Spleen (tissue), 11 donors: ENCODE results near the gene ABAT. TPM values are rescaled to one million over a fixed set of nuclear protein-coding genes. Genes with fewer than 3 reads are reported as not detected.

Experiments used
- DNase-seq: peaks from one replicate; pipeline ENCODE4 v3.0.0-alpha.2; 2020
- H3K27ac ChIP-seq, 8 donors: fragments of 200-600 bp; sonication (generic) in 7 of 8; 1 replicate in 4 of 8; 2 replicates in 4 of 8; pipeline versions ENCODE4 v1.5.0 to v1.8.0; 2016 to 2021; ENCODE audit warnings: inconsistent platforms in 4 of 8, mild to moderate bottlenecking in 4 of 8, moderate library complexity in 1 of 8
- H3K27me3 ChIP-seq, 7 donors: fragments of 200-600 bp; sonication (generic) in 6 of 7; replicated peaks in 1 of 7; 1 replicate in 4 of 7; 2 replicates in 3 of 7; pipeline versions ENCODE4 v1.5.0 to v1.8.0; 2016 to 2021; ENCODE audit warnings: inconsistent platforms in 3 of 7, mild to moderate bottlenecking in 1 of 7
- H3K36me3 ChIP-seq, 6 donors: fragments of 200-600 bp; sonication (generic) in 5 of 6; 1 replicate in 4 of 6; 2 replicates in 2 of 6; pipeline versions ENCODE4 v1.5.0 to v1.8.0; 2016 to 2021; ENCODE audit warnings: inconsistent platforms in 2 of 6
- H3K4me1 ChIP-seq, 6 donors: fragments of 200-600 bp; sonication (generic) in 5 of 6; 1 replicate in 3 of 6; 2 replicates in 3 of 6; pipeline versions ENCODE4 v1.5.0 to v1.8.0; 2016 to 2021; ENCODE audit warnings: inconsistent platforms in 3 of 6
- H3K4me3 ChIP-seq, 8 donors: fragments of 200-600 bp; sonication (generic) in 7 of 8; 1 replicate in 4 of 8; 2 replicates in 4 of 8; pipeline versions ENCODE4 v1.5.0 to v1.8.0; 2016 to 2021; ENCODE audit warnings: inconsistent platforms in 4 of 8, mild to moderate bottlenecking in 4 of 8, moderate library complexity in 2 of 8
- H3K9me3 ChIP-seq, 8 donors: fragments of 200-600 bp; sonication (generic) in 7 of 8; 1 replicate in 4 of 8; 2 replicates in 4 of 8; pipeline versions ENCODE4 v1.5.0 to v1.8.0; 2016 to 2021; ENCODE audit warnings: inconsistent platforms in 4 of 8
- CTCF ChIP-seq, 11 experiments: fragments of 200-600 bp in 7 of 11; fragments of 450-650 bp in 4 of 11; sonication (generic) in 4 of 11; IDR thresholded peaks in 8 of 11; conservative IDR thresholded peaks in 3 of 11; 1 replicate in 7 of 11; 2 replicates in 4 of 11; pipeline versions ENCODE4 v1.4.0 to v1.8.0; 2016 to 2021; ENCODE audit warnings: antibody characterized with exemption in 11 of 11, inconsistent platforms in 4 of 11, mild to moderate bottlenecking in 1 of 11
- POLR2A ChIP-seq, 3 donors: fragments of 450-650 bp; IDR thresholded peaks; one replicate each; pipeline ENCODE4 v1.5.1; 2017; ENCODE audit warnings: antibody characterized with exemption in 3 of 3, mild to moderate bottlenecking in 1 of 3
- POLR2AphosphoS5 ChIP-seq, 3 donors: sonication (generic); formaldehyde crosslinking; IDR thresholded peaks; one replicate each; pipeline ENCODE4 v1.5.1; 2017; ENCODE audit warnings: antibody characterized with exemption in 3 of 3
- whole genome bisulfite sequencing, 5 donors: extraction: QIAGEN DNeasy Blood & Tissue Kit in 3 of 5; methylation state at CpG; one replicate each; pipeline versions ENCODE4 v1.1.5 to v1.1.7; 2013 to 2018; 5-methylcytosine and 5-hydroxymethylcytosine counted together
- intact Hi-C: fragments of 100-400 bp; cut with DNase I; formaldehyde crosslinking; loops from one replicate; pipeline ENCODE4 v1.15.0; 2023; ENCODE audit warnings: low total_unique reads
- polyA plus RNA-seq, 3 donors: library from polyadenylated mRNA; stranded (reverse); fragments of 200-250 nt; gene quantifications; one replicate each; pipeline ENCODE4 v1.2.1, GENCODE V29; 2013
- total RNA-seq, 7 donors: library from RNA; depleted of rRNA in 3 of 7; stranded (reverse); fragments of >200 nt in 3 of 7; fragmentation: NEBNext Ultra II Directional in 4 of 7; extraction: Animal tissue kit (Norgen Biotek cat#: 25700) in 4 of 7; gene quantifications; one replicate each; pipeline versions ENCODE4 v1.1.0 to v1.2.1, GENCODE V29; 2016 to 2021
- donor health status: healthy with polysubstance abuse.
- donor health status: DM: no; HTN: no; CAD: no; lungs with moderate emphysema.
- donor health status: DM: no; HTN: no; CAD: no.
- donor health status: Bipolar disorder and iron deficiency.
- donor health status: healthy.
- donor health status: DM: no; HTN: no; CAD: no.
- donor health status: DM: yes; HTN: yes; CAD: no.

The ABAT gene
- total and polyA plus RNA-seq, 10 donors = 3.9 to 13.5 (median 8.3) TPM

- WGBS, 5 donors = 87 to 97% (median 92%) methylated on average over 13 of the region's 13 CpGs
- Histone ChIP-seq H3K4me3 (no peak overlapping the region), H3K4me1 (peaks cover 0 to 16% (median 10%) of the 10 kb centered on the region in 6 donors), H3K9me3 (no peaks in the 10 kb centered on the region), H3K27me3 (no peaks in the 10 kb centered on the region), H3K36me3 (peaks cover 0 to 92% (median 72%) of the 10 kb centered on the region in 6 donors), H3K27ac (peak overlapping the region in 1 of 8 donors; percentile 88)
- intact Hi-C loops = no loop called here
- TF ChIP-seq POLR2A (IDR thresholded peaks at IDR 0.05) (no peak), CTCF (IDR thresholded peaks at IDR 0.05 in 8 of 11, conservative IDR thresholded peaks at IDR 0.05 in 3 of 11) (no peak), POLR2AphosphoS5 (IDR thresholded peaks at IDR 0.05) (no peak)
- peak; percentile 64 for DNase-seq
Measured at GRCh38 chr16:8645831-8646230, 28.6 kb upstream of the ABAT start.

GRCh38 chr16:8646326-8647053, 27.9 kb upstream of the ABAT start:
- no peaks in the 10 kb centered on the region for H3K27me3 ChIP-seq
- DNase-seq = peak; percentile 59
- 79 to 88% (median 87%) methylated on average over 13 of the region's 13 CpGs for WGBS, 5 donors
- H3K4me3 ChIP-seq = no peak overlapping the region
- intact Hi-C loops = no loop called here
- TF ChIP-seq POLR2AphosphoS5 (IDR thresholded peaks at IDR 0.05) (no peak), POLR2A (IDR thresholded peaks at IDR 0.05) (no peak), CTCF (IDR thresholded peaks at IDR 0.05 in 8 of 11, conservative IDR thresholded peaks at IDR 0.05 in 3 of 11) (no peak)
- H3K9me3 ChIP-seq = no peaks in the 10 kb centered on the region
- no peak overlapping the region for H3K27ac ChIP-seq
- H3K4me1 ChIP-seq = peaks cover 0 to 16% (median 10%) of the 10 kb centered on the region in 6 donors
- H3K36me3 ChIP-seq = peaks cover 0 to 85% (median 67%) of the 10 kb centered on the region in 6 donors

- Histone ChIP-seq H3K9me3 (no peaks in the 10 kb centered on the region), H3K27ac (no peak overlapping the region), H3K36me3 (peaks cover 0 to 72% (median 54%) of the 10 kb centered on the region in 6 donors), H3K4me3 (no peak overlapping the region), H3K4me1 (peaks cover 0 to 16% (median 10%) of the 10 kb centered on the region in 6 donors), H3K27me3 (no peaks in the 10 kb centered on the region)
- no peak for TF ChIP-seq POLR2A (IDR thresholded peaks at IDR 0.05)
- TF ChIP-seq POLR2AphosphoS5 (IDR thresholded peaks at IDR 0.05) = no peak
- TF ChIP-seq CTCF (IDR thresholded peaks at IDR 0.05 in 8 of 11, conservative IDR thresholded peaks at IDR 0.05 in 3 of 11) = no peak
- DNase-seq = peak; percentile 16
- intact Hi-C loops = no loop called here
- 72 to 84% (median 76%) methylated on average over 8 to 9 of the region's 9 CpGs for WGBS, 5 donors
Measured at GRCh38 chr16:8647721-8648318, 26.6 kb upstream of the ABAT start.

GRCh38 chr16:8648877-8649276, 25.5 kb upstream of the ABAT start:
- TF ChIP-seq POLR2AphosphoS5 (IDR thresholded peaks at IDR 0.05) = no peak
- TF ChIP-seq CTCF (IDR thresholded peaks at IDR 0.05 in 8 of 11, conservative IDR thresholded peaks at IDR 0.05 in 3 of 11) = no peak
- TF ChIP-seq POLR2A (IDR thresholded peaks at IDR 0.05) = no peak
- H3K36me3 ChIP-seq = peaks cover 0 to 61% (median 44%) of the 10 kb centered on the region in 6 donors
- intact Hi-C loops = no loop called here
- H3K9me3 ChIP-seq = no peaks in the 10 kb centered on the region
- peaks cover 0 to 16% (median 10%) of the 10 kb centered on the region in 6 donors for H3K4me1 ChIP-seq
- no peak for DNase-seq
- H3K4me3 ChIP-seq = no peak overlapping the region
- H3K27me3 ChIP-seq = no peaks in the 10 kb centered on the region
- no peak overlapping the region for H3K27ac ChIP-seq
- 81 to 97% (median 95%) methylated on average over 4 of the region's 4 CpGs for WGBS, 5 donors
